GM18507 (cell line): ENCODE data around the gene ANKRD16.

ENCODE experiments used
- DNase-seq: peaks from one replicate; pipeline ENCODE4 v3.0.0; 2011; ENCODE audit warnings: low read depth; ENCODE audit not compliant: insufficient read length; ENCODE audit errors: extremely low spot score
- FAIRE-seq: peaks from 2 replicates; lab custom pipeline; 2011; peaks lifted over from hg19 to GRCh38; lab: Jason Lieb, UNC

Gene ANKRD16

GRCh38 chr10:5905854-5906507, 16.3 kb upstream of the ANKRD16 start:
- no peak for DNase-seq
- no peak for FAIRE-seq

- FAIRE-seq = peak; percentile 90
Observed at GRCh38 chr10:5904227-5904626, 14.5 kb upstream of the ANKRD16 start.

GRCh38 chr10:5903563-5903962, 13.9 kb upstream of the ANKRD16 start:
- FAIRE-seq = no peak
- DNase-seq = no peak

More at GRCh38 chr10:5904227-5904626, 14.5 kb upstream of the ANKRD16 start:
- peak; percentile 46 for DNase-seq

- FAIRE-seq = no peak
Observed at GRCh38 chr10:5902511-5903274, 13.0 kb upstream of the ANKRD16 start.

GRCh38 chr10:5900247-5900646, 10.6 kb upstream of the ANKRD16 start:
- FAIRE-seq (no peak), DNase-seq (no peak)

More at GRCh38 chr10:5902511-5903274, 13.0 kb upstream of the ANKRD16 start:
- DNase-seq = no peak

- FAIRE-seq (no peak), DNase-seq (no peak)
Observed at GRCh38 chr10:5898163-5898562, 8.5 kb upstream of the ANKRD16 start.

- no peak for DNase-seq
- no peak for FAIRE-seq
Observed at GRCh38 chr10:5897504-5897903, 7.8 kb upstream of the ANKRD16 start.

GRCh38 chr10:5897053-5897340, 7.3 kb upstream of the ANKRD16 start:
- FAIRE-seq (no peak), DNase-seq (no peak)

GRCh38 chr10:5896208-5897052, 6.7 kb upstream of the ANKRD16 start:
- FAIRE-seq (no peak), DNase-seq (no peak)

- DNase-seq (no peak), FAIRE-seq (peak; percentile 54)
Observed at GRCh38 chr10:5895804-5896203, 6.1 kb upstream of the ANKRD16 start.

- FAIRE-seq = no peak
- DNase-seq = no peak
Observed at GRCh38 chr10:5895365-5895764, 5.7 kb upstream of the ANKRD16 start.

GRCh38 chr10:5894873-5895272, 5.2 kb upstream of the ANKRD16 start:
- DNase-seq (no peak), FAIRE-seq (no peak)

- no peak for DNase-seq
- FAIRE-seq = no peak
Observed at GRCh38 chr10:5894403-5894802, 4.7 kb upstream of the ANKRD16 start.

GRCh38 chr10:5893321-5893720, 3.6 kb upstream of the ANKRD16 start:
- DNase-seq (no peak), FAIRE-seq (no peak)

GRCh38 chr10:5892007-5892406, 2.3 kb upstream of the ANKRD16 start:
- FAIRE-seq (no peak), DNase-seq (no peak)

GRCh38 chr10:5891009-5891408, 1.3 kb upstream of the ANKRD16 start:
- FAIRE-seq = no peak

GRCh38 chr10:5890452-5890915, 791 bp upstream of the ANKRD16 start:
- FAIRE-seq = no peak
- DNase-seq = no peak

More at GRCh38 chr10:5891009-5891408, 1.3 kb upstream of the ANKRD16 start:
- no peak for DNase-seq

- no peak for DNase-seq
Observed at GRCh38 chr10:5888843-5889623, 660 bp downstream of the ANKRD16 start.

GRCh38 chr10:5888351-5888750, 1.3 kb downstream of the ANKRD16 start:
- no peak for DNase-seq
- no peak for FAIRE-seq

More at GRCh38 chr10:5888843-5889623, 660 bp downstream of the ANKRD16 start:
- no peak for FAIRE-seq
